ENCODE results near the gene ERGIC1. TPM values are rescaled to one million over a fixed set of nuclear protein-coding genes. Genes with fewer than 3 reads are reported as not detected.

The ERGIC1 gene
- total RNA-seq, 3 donors from 2014 or later (not counting 1 experiment from before 2014, with no cell fraction given): 86.2 to 126 (median 121) TPM

DNA sequence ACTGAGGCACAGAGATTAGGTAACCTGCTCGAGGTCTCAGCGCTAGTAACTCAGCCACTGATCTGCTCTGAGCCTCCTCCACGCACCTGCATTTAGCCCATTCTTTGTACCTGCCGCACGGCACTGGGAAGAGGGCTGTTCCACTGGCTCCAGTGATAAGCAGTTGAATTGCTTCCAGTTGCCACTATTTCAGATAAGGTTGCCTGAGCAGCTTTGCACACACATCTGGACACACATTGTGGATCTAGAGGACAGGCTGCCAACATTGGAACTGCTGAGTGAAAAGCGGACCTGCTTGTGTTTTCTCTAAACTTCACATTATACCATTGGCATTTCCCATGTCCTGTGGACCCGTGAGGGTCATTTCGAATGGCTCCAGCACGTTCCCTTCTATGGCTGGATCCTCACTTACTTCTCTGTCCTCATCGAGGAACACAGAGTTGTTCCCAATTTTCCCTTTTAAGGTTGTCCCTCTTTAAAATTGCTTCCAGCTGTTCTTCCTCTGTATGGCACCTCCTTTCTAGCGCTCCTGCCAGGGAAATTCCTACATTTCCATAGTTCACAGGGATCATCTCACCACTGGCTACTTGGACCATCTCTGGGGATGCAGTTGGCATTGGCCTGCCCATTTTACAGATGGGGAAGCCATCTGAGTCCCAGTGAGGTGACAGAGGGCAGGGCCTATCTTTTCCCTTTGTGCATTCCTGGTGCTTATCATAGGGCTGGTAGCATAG is 79.2 kb downstream of the ERGIC1 start:
- H3K9me3 ChIP-seq (ENCODE audit: control insufficient read depth, insufficient read depth, low read length): no peaks in the 10 kb centered on the region
- H3K9me3 Mint-ChIP-seq: no peaks in the 10 kb centered on the region
- TF ChIP-seq, protein P1, sequence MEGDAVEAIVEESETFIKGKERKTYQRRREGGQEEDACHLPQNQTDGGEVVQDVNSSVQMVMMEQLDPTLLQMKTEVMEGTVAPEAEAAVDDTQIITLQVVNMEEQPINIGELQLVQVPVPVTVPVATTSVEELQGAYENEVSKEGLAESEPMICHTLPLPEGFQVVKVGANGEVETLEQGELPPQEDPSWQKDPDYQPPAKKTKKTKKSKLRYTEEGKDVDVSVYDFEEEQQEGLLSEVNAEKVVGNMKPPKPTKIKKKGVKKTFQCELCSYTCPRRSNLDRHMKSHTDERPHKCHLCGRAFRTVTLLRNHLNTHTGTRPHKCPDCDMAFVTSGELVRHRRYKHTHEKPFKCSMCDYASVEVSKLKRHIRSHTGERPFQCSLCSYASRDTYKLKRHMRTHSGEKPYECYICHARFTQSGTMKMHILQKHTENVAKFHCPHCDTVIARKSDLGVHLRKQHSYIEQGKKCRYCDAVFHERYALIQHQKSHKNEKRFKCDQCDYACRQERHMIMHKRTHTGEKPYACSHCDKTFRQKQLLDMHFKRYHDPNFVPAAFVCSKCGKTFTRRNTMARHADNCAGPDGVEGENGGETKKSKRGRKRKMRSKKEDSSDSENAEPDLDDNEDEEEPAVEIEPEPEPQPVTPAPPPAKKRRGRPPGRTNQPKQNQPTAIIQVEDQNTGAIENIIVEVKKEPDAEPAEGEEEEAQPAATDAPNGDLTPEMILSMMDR (IDR thresholded peaks at IDR 0.05): no peak
- ATAC-seq: no peak
- H3K27ac ChIP-seq (ENCODE audit: low read length): no peak overlapping the region
- H3K4me1 Mint-ChIP-seq: peaks cover 18 to 36% of the 10 kb centered on the region in 2 donors
- peaks cover 16% of the 10 kb centered on the region for H3K4me1 ChIP-seq (ENCODE audit: control insufficient read depth, insufficient read depth, low read length)
- no peaks in the 10 kb centered on the region for H3K27me3 ChIP-seq (ENCODE audit: control insufficient read depth, insufficient read depth, low read length)
- no peak overlapping the region for H3K4me3 Mint-ChIP-seq
- H3K36me3 Mint-ChIP-seq: no peaks in the 10 kb centered on the region
- intact Hi-C loops (cut with micrococcal nuclease): no loop called here
- H3K27ac Mint-ChIP-seq: no peak overlapping the region
- H3K27me3 Mint-ChIP-seq (ENCODE audit: low read depth in 2 of 2): no peaks in the 10 kb centered on the region
- no peak overlapping the region for H3K4me3 ChIP-seq (ENCODE audit: low read length)
- 96% methylated on average over 11 of the region's 11 CpGs for WGBS (ENCODE audit: insufficient coverage)
- peaks cover 37% of the 10 kb centered on the region for H3K36me3 ChIP-seq (ENCODE audit: control insufficient read depth, insufficient read depth, low read length)
- no peak for DNase-seq

DNA sequence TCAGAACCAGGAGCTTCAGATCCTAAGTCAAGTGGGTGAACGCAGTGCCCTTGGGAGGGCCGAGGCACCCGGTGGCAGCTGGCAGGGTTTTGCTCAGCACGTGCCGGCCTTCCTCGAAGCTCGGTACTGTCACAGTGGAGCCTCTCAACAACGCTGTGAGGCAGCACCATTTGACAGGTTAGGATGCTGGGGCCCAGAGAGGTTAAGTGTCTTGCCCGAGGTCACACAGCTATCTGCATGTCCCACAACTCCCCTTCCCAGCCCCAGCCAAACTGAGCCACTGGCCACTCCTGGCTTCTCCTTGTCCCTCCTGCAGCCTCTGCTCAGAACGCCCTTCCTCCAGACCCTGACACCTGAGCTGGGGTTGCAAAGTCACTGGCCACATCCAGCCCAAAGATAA is 81.5 kb downstream of the ERGIC1 start:
- H3K36me3 Mint-ChIP-seq: no peaks in the 10 kb centered on the region
- H3K9me3 Mint-ChIP-seq: no peaks in the 10 kb centered on the region
- H3K27ac ChIP-seq (ENCODE audit: low read length): no peak overlapping the region
- DNase-seq (no peak), ATAC-seq (no peak)
- no peaks in the 10 kb centered on the region for H3K9me3 ChIP-seq (ENCODE audit: control insufficient read depth, insufficient read depth, low read length)
- H3K4me1 ChIP-seq (ENCODE audit: control insufficient read depth, insufficient read depth, low read length): peaks cover 33% of the 10 kb centered on the region
- no peaks in the 10 kb centered on the region for H3K27me3 ChIP-seq (ENCODE audit: control insufficient read depth, insufficient read depth, low read length)
- H3K27me3 Mint-ChIP-seq (ENCODE audit: low read depth in 2 of 2): no peaks in the 10 kb centered on the region
- H3K36me3 ChIP-seq (ENCODE audit: control insufficient read depth, insufficient read depth, low read length): peaks cover 41% of the 10 kb centered on the region
- intact Hi-C loops (cut with micrococcal nuclease): loop anchor here (5.0 kb wide), 1 partner anchor 148 kb away; no protein-coding TSS in a partner anchor
- H3K4me1 Mint-ChIP-seq: peaks cover 22 to 39% of the 10 kb centered on the region in 2 donors
- H3K4me3 Mint-ChIP-seq: no peak overlapping the region
- H3K27ac Mint-ChIP-seq: peak overlapping the region in 1 of 2 donors; percentile 75
- 97% methylated on average over 10 of the region's 10 CpGs for WGBS (ENCODE audit: insufficient coverage)
- TF ChIP-seq, protein P1 (IDR thresholded peaks at IDR 0.05): no peak
- H3K4me3 ChIP-seq (ENCODE audit: low read length): no peak overlapping the region

DNA sequence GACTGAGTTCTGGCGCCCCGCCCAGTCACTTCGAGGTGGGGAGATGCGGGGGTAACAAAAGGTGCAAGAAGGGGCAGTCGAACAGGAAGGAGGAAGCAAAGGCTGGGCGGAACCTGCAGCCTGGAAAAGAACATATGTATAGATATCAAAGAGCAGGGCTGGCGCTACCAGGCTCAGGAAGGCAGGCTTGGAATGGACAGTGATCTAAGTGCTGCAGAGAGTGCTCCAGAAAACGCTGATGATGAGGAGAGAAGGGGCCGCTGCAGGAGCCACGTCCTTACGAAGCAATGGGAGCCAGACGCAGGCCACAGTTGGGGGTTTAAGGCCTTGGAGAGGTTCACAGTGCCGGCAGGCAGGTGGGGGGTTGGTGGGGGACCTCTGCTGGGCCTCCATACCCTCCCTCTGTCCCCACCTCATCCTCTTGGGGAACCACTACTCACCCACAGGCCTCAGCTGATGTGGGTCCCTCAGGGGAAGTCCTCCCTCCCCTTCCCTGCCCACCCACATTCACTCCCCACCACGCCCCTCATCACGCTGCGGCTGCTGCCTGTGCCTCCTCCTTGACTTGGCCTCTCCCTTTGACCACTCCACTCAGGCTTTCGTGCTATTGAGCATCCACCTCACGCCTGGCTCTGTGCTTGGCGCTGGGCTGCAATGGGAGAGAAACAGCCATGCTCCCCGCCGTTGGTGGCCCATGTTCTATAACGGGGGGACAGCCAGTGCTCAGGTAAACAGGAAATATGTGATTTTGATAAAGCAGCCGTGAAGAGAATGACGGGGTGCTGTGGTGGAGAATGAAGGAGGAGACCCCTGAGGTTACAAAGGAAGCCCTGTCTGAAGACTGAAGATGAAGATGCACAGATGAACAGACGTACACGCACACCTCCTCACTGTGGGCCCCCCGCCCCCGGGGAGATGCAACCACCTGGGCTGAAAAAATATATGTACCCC is 84.6 kb downstream of the ERGIC1 start:
- Histone ChIP-seq H3K36me3 (ENCODE audit: control insufficient read depth, insufficient read depth, low read length) (peaks cover 40% of the 10 kb centered on the region), H3K9me3 (ENCODE audit: control insufficient read depth, insufficient read depth, low read length) (no peaks in the 10 kb centered on the region), H3K27ac (ENCODE audit: low read length) (peak overlapping the region; percentile 37), H3K4me3 (ENCODE audit: low read length) (no peak overlapping the region), H3K27me3 (ENCODE audit: control insufficient read depth, insufficient read depth, low read length) (no peaks in the 10 kb centered on the region), H3K4me1 (ENCODE audit: control insufficient read depth, insufficient read depth, low read length) (peaks cover 24% of the 10 kb centered on the region)
- TF ChIP-seq, protein P1 (IDR thresholded peaks at IDR 0.05): no peak
- H3K4me1 Mint-ChIP-seq: peaks cover 22 to 39% of the 10 kb centered on the region in 2 donors
- no peaks in the 10 kb centered on the region for H3K9me3 Mint-ChIP-seq
- H3K4me3 Mint-ChIP-seq: peak overlapping the region; percentile 75
- ATAC-seq (peak; percentile 80 to 90 (median 81)), DNase-seq (peak; percentile 35 to 70)
- intact Hi-C loops (cut with micrococcal nuclease): loop anchor here (5.0 kb wide), 1 partner anchor 151 kb away; no protein-coding TSS in a partner anchor
- no peaks in the 10 kb centered on the region for H3K36me3 Mint-ChIP-seq
- H3K27ac Mint-ChIP-seq: peak overlapping the region; percentile 55 to 87
- no peaks in the 10 kb centered on the region for H3K27me3 Mint-ChIP-seq (ENCODE audit: low read depth in 2 of 2)
- WGBS (ENCODE audit: insufficient coverage): 31% methylated on average over 26 of the region's 28 CpGs

Data from natural killer cell (primary cell).